ENCODE measurements around the gene CNPY3. TPM values are rescaled to one million over a fixed set of nuclear protein-coding genes. Genes with fewer than 3 reads are reported as not detected.

The CNPY3 gene
- polyA plus RNA-seq, 1 donor from 2014 or later: 26.4 TPM

- TF ChIP-seq REST (IDR thresholded peaks at IDR 0.05; ENCODE audit: borderline replicate concordance) (no peak), EZH2 (IDR thresholded peaks at IDR 0.05; ENCODE audit: borderline replicate concordance, insufficient read depth, low read length, poor library complexity, severe bottlenecking) (no peak), TAF1 (IDR thresholded peaks at IDR 0.05; ENCODE audit: low read depth) (no peak), RAD21 (conservative IDR thresholded peaks at IDR 0.05) (no peak), EP300 (conservative IDR thresholded peaks at IDR 0.05; ENCODE audit: poor library complexity, severe bottlenecking) (no peak), SMC3 (conservative IDR thresholded peaks at IDR 0.05; ENCODE audit: poor library complexity) (no peak), CTCF (IDR thresholded peaks at IDR 0.05; ENCODE audit: poor library complexity, severe bottlenecking) (no peak), MXI1 (conservative IDR thresholded peaks at IDR 0.05; ENCODE audit: poor library complexity, severe bottlenecking) (no peak), POLR2AphosphoS5 (IDR thresholded peaks at IDR 0.05) (no peak)
These were observed 7.5 kb upstream of the CNPY3 start for GRCh38 chr6:42921801-42922200.

GRCh38 chr6:42923666-42924065 lies 5.6 kb upstream of the CNPY3 start:
- Histone ChIP-seq H3K27ac (ENCODE audit: low read length) (no peak overlapping the region), H3K4me3 (ENCODE audit: low read length) (no peak overlapping the region), H3K9me3 (ENCODE audit: low read length) (no peaks in the 10 kb centered on the region), H3K9me2 (ENCODE audit: insufficient read depth, low read length) (no peaks in the 10 kb centered on the region), H3K27me3 (ENCODE audit: insufficient read depth, low read depth, low read length) (no peaks in the 10 kb centered on the region), H2AFZ (ENCODE audit: low read depth, low read length) (no peak overlapping the region), H3K36me3 (ENCODE audit: insufficient read depth, low read length) (no peaks in the 10 kb centered on the region), H3K4me2 (ENCODE audit: low read length) (no peak overlapping the region), H4K20me1 (ENCODE audit: insufficient read depth) (no peaks in the 10 kb centered on the region), H3K9ac (ENCODE audit: low read length) (no peak overlapping the region), H3F3A (ENCODE audit: insufficient read depth, low read length, poor library complexity, severe bottlenecking) (no peaks in the 10 kb centered on the region), H3K79me2 (replicated peaks; ENCODE audit: insufficient read depth, low read length) (no peaks in the 10 kb centered on the region)
- TF ChIP-seq TAF1 (IDR thresholded peaks at IDR 0.05; ENCODE audit: low read depth): no peak
- TF ChIP-seq EZH2 (IDR thresholded peaks at IDR 0.05; ENCODE audit: borderline replicate concordance, insufficient read depth, low read length, poor library complexity, severe bottlenecking): no peak
- TF ChIP-seq SMC3 (conservative IDR thresholded peaks at IDR 0.05; ENCODE audit: poor library complexity): no peak
- no peak for TF ChIP-seq REST (IDR thresholded peaks at IDR 0.05; ENCODE audit: borderline replicate concordance)
- no peak for TF ChIP-seq EP300 (conservative IDR thresholded peaks at IDR 0.05; ENCODE audit: poor library complexity, severe bottlenecking)
- TF ChIP-seq RAD21 (conservative IDR thresholded peaks at IDR 0.05): no peak
- no peak for TF ChIP-seq CTCF (IDR thresholded peaks at IDR 0.05; ENCODE audit: poor library complexity, severe bottlenecking)
- no peak for TF ChIP-seq POLR2AphosphoS5 (IDR thresholded peaks at IDR 0.05)
- no peak for TF ChIP-seq MXI1 (conservative IDR thresholded peaks at IDR 0.05; ENCODE audit: poor library complexity, severe bottlenecking)

More at GRCh38 chr6:42921801-42922200, 7.5 kb upstream of the CNPY3 start:
- H3K36me3 ChIP-seq (ENCODE audit: insufficient read depth, low read length): no peaks in the 10 kb centered on the region
- no peaks in the 10 kb centered on the region for H3K27me3 ChIP-seq (ENCODE audit: insufficient read depth, low read depth, low read length)
- no peaks in the 10 kb centered on the region for H3K9me2 ChIP-seq (ENCODE audit: insufficient read depth, low read length)
- H3K27ac ChIP-seq (ENCODE audit: low read length): no peak overlapping the region
- no peaks in the 10 kb centered on the region for H3K79me2 ChIP-seq (replicated peaks; ENCODE audit: insufficient read depth, low read length)
- no peaks in the 10 kb centered on the region for H3F3A ChIP-seq (ENCODE audit: insufficient read depth, low read length, poor library complexity, severe bottlenecking)
- H4K20me1 ChIP-seq (ENCODE audit: insufficient read depth): no peaks in the 10 kb centered on the region
- H3K4me3 ChIP-seq (ENCODE audit: low read length): no peak overlapping the region
- H3K4me2 ChIP-seq (ENCODE audit: low read length): no peak overlapping the region
- H2AFZ ChIP-seq (ENCODE audit: low read depth, low read length): no peak overlapping the region
- no peaks in the 10 kb centered on the region for H3K9me3 ChIP-seq (ENCODE audit: low read length)
- no peak overlapping the region for H3K9ac ChIP-seq (ENCODE audit: low read length)
